Stimulated activated CD4-positive, alpha-beta T cell treated with anti-CD3 and anti-CD28 coated beads, Interleukin-4, amount 100 ng/mL, for 4 hours (primary cell): ENCODE results near the gene ARL8A.

ENCODE experiments used
- DNase-seq, 2 experiments: peaks; one replicate each; pipeline ENCODE4 v3.0.0-alpha.2; 2020

ARL8A gene

GRCh38 chr1:202107801-202108731 lies 36.5 kb downstream of the ARL8A start:
- DNase-seq = no peak

GRCh38 chr1:202107321-202107761 lies 37.2 kb downstream of the ARL8A start:
- no peak for DNase-seq

DNA sequence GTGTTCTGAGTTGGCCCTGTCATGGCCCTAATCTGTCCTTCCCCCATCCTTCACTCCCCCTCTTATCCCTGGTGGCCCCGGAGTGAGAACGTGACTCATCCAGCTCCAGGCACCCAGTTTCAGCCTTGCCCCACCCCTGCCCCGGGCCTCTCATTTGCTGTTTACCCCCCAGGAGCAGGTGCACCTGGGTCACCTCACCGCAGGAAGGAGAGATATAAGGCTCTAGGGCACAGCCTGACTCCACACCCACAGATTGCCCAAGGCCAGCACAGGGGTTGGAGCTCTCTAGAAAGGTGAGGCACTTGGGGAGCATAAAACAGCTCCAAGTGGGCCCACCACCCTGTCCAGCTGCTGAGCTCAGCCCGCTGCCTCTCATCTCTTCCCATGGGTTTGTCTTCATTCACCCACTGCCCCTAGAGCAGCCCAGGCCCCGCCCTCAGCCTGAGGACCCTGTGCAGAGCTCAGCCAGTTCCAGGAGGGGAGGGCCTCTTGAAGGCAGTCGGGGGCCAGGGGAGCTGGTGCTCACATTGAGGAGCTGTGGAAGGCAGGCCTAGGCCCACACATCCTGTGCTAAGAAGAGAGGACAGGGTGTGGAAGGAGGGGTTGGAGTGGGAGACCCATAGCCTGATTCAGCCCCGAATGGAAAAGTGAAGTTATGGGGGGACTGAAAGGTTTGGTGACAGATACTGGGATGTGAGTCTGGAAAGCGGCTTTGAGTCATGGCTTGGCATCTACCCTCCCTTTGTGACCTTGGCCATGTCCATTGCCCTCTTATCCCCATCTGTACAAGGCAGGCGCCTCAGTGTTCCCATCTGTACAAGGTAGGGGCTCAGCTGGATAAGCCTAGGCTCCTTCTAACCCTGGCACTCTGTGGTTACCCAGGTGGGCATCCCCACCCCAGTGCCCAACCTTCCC lies 37.9 kb downstream of the ARL8A start:
- DNase-seq = no peak

- DNase-seq = no peak
Measured at GRCh38 chr1:202105571-202106339, 38.8 kb downstream of the ARL8A start.

DNA sequence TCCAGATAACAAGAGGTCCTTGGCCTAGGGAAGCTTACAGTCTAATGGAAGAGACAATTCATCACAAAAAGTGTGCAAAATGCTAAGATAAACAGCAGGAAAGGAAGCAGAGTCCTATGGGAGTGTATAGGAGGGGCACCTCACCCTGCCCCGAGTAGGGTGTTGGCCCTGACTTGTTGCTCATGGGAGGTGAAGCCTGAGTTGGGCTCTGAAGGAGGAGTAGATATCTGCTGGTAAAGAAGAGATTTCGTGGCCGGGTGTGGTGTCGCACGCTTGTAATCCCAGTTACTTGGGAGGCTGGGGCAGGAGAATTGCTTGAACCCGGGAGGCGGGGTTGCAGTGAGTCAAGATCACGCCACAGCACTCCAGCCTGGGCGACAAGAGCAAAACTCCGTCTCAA lies 40.5 kb downstream of the ARL8A start:
- DNase-seq = no peak

DNA sequence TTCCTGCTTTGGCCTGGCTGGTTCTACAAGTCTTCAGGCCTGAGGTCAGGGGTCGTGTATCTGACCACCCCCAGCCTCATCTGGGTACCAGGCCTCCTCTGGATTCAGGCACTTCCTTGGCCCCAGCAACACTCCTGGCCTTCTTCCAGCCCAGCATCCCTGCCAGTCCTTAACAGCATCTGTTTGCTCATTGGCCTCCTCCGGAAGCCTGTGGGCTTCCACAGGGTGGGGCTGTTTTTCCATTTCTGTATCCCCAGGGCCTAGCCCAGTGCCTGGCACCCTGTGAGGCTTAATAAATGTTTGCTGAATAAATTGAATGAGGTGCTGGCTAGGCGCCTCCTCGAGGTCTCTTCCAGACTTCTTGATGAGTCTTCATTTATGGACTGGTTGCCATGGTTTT lies 43.4 kb downstream of the ARL8A start:
- DNase-seq = no peak

GRCh38 chr1:202093858-202094257 lies 50.7 kb downstream of the ARL8A start:
- no peak for DNase-seq

DNA sequence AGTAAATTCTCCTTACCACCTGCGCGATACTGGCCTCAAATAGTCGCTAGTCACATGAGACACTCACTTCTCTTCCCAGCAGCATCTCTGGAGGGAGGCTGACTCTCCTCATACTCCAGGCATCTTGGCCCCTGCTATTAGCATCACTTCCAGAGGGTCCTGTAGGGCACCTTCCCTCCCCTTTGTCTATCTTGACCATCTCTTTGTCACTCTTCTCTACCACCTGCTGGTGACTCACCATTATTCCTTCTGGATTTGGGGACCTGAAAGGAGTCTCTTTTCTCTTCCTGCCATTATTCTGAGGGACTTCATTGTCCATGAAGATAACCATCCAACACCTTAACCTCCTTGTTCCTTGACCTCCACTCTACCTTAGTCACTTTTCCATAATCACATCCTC lies 53.5 kb downstream of the ARL8A start:
- DNase-seq = no peak

- DNase-seq = no peak
Measured at GRCh38 chr1:202088206-202088605, 56.3 kb downstream of the ARL8A start.

DNA sequence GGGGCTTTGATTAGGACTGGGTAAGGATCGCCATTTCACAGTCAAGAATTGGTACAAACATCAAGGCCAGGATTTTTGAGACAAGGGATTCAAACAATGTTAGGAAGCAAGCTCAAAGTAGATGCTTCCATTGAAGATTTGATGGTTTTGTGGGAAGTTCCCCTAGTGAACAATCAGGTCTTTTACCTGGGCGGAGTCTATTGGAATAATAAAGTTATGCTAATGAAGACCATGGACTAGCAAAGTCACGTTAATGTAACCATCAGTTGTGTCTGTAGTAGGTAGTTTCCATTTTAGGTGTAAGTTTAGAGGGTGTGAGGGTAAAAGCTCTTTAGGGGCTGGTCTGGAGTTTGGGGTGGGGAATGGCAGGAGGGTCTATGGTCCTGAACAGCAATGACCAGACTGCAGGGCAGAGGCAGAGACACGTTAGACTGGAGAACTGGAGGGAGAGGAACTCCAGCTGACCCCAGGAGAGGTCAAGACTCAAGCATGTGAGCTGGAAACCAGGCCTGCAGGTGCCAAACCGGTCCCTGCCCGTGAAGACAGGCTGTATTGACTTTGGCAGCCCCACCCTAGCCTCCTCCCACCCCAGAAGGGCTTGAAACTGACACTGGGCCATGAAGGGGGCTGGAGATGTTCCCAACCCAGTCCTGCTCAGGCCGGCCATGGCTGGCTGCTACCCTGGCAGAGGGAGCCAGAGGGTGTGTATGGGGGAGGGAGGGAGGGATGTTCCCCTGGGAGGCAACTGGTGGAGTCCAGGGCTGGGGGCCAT lies 57.8 kb downstream of the ARL8A start:
- no peak for DNase-seq

- DNase-seq = no peak
Measured at GRCh38 chr1:202085682-202086373, 58.7 kb downstream of the ARL8A start.

DNA sequence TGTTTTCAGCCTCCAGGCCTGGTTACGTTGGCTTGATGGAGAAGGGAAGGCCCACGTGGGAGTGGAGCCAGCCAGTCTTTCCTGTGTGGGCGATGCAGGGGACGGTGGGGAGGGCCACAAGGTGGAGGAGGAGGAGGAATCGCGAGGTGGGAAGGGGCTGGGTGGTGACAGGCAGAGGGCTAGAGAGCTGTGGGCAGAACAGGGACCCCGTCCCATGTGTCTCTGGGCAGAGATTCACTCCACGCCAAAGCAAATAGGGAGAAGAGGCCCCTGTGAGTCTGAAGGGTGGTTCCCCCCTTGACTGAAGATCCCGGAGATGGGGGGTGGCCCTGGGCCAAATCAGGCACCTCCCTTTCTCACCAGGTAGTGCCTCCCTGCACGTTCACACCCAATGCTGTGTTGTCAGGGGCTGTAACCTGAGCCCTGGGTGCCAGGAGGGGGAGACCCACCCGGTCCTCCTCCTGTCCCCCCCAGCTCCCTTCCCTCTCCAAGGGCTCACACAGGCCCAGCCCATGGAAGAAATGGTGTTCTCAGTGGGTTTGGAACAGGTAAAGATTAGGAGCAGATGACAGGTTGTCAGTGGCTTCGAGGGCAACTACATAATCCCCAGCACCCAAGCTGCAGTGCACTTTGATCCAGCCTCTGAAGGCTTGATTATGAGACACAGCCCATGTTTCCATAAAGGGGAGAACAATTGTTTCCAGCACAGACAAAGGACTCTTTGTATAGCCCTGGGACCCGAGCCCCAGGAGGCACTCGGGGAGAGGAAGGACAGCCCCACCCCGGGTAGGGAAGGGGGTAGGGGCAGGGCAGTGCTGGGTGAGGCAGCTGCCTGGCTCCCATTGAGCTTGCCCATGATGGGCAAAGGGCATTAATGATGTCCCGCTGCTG lies 59.5 kb downstream of the ARL8A start:
- no peak for DNase-seq
